Gastrocnemius medialis (tissue), 4 donors: Measurements from ENCODE around the gene APOBEC3H.

Experiments used
- CTCF ChIP-seq, 5 experiments: fragments of 450-650 bp in 3 of 5; fragments of 200-600 bp in 2 of 5; sonication (generic) in 2 of 5; IDR thresholded peaks in 4 of 5; conservative IDR thresholded peaks in 1 of 5; 1 replicate in 4 of 5; 2 replicates in 1 of 5; pipeline ENCODE4 v1.5.1; 2016 to 2019; ENCODE audit warnings: antibody characterized with exemption in 5 of 5, mild to moderate bottlenecking in 3 of 5, moderate library complexity in 3 of 5
- POLR2A ChIP-seq, 2 donors: fragments of 450-650 bp; IDR thresholded peaks; one replicate each; pipeline ENCODE4 v1.6.1; 2017; ENCODE audit warnings: antibody characterized with exemption in 2 of 2, mild to moderate bottlenecking in 2 of 2, moderate library complexity in 2 of 2

- TF ChIP-seq POLR2A (IDR thresholded peaks at IDR 0.05) (no peak), CTCF (IDR thresholded peaks at IDR 0.05 in 4 of 5, conservative IDR thresholded peaks at IDR 0.05 in 1 of 5) (no peak)
Observed at GRCh38 chr22:39139933-39140332, 42.9 kb downstream of the APOBEC3H start.
